GM15510 (cell line): ENCODE measurements around the gene TIRAP.
A peak's percentile ranks its signal among the peaks of the same experiment; 100 is the strongest.

ENCODE experiments used
- POLR2A ChIP-seq: IDR thresholded peaks from 3 replicates; pipeline ENCODE4 v1.6.1; 2011; ENCODE audit warnings: borderline replicate concordance; ENCODE audit not compliant: insufficient read length; ENCODE audit errors: extremely low read depth

The TIRAP gene

DNA sequence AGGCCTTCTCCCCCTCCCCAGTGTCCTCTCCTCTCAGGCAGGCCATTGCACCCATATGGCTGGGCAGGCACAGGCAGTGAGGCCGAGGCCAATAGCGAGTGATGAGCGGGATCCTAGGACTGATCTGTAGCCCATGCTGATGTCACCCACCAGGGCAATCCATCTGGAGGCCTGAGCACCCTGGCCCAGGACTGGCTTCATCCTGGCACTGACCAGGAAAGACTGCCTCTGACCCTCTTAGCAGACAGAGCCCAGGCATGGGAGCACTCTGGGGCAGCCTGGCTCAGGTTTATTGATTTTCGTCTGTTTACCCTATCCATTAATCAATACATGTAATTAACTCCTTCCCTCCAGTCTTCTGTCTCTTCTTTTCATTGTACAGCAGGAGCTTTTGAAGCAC lies 5.1 kb upstream of the TIRAP start:
- TF ChIP-seq POLR2A, result no peak

DNA sequence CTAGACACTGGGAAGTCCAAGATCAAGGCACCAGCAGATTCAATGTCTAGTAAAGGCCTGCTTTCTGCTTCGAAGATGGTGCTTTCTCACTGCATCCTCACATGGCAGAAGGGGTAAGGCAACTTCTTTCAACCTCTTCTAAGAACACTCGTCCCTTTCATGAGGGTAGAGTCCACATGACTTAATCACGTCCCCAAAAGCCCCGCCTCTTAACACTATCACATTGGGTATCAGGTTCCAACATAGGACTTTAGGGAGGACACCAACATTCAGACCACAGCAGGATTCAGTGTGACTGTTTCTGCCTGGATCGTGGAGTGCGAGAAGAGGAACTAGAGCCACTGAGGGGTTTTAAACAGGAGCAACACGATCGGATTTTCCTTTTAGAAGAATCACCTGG lies 3.7 kb upstream of the TIRAP start:
- TF ChIP-seq POLR2A, result no peak

DNA sequence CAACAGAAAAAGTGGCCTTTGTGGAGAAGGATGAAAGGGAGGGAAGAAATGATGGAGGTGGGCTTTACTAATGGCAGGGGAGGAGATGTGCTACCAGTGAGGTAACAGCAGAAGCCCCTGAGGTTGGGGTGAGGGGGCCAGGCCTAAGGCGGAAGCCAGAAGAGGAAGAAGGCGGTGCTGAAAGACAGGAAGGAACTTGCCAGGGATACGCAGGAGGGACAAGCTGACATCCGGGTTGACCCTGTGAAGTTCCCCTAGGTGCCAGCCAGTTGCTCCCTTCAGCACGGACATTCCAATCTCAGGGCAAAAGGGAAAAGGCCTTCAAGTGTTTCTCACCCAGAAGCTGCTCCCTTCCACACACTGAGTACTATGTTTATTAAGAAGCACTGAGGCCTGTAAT lies 2.3 kb upstream of the TIRAP start:
- TF ChIP-seq POLR2A, result no peak

DNA sequence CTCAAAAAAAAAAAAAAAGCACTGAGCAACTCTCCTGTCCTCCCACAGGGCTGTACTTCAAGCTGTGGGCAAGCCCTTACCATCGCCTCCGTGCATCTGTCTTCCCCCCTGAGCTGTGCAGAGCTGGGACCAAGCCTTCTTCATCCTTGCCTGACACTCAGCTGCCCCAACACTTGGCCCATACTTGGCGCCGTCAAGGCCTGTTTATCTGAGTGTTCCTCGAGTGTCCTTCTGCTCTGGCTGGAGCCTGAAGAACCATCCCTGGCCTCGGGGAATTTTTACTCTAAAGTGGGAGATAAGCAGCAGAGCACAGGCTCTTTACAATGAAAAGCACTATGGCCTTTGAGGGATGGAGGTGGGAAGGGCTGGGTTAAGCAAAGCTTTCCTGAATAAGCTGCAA lies 1.6 kb upstream of the TIRAP start:
- no peak for TF ChIP-seq POLR2A

DNA sequence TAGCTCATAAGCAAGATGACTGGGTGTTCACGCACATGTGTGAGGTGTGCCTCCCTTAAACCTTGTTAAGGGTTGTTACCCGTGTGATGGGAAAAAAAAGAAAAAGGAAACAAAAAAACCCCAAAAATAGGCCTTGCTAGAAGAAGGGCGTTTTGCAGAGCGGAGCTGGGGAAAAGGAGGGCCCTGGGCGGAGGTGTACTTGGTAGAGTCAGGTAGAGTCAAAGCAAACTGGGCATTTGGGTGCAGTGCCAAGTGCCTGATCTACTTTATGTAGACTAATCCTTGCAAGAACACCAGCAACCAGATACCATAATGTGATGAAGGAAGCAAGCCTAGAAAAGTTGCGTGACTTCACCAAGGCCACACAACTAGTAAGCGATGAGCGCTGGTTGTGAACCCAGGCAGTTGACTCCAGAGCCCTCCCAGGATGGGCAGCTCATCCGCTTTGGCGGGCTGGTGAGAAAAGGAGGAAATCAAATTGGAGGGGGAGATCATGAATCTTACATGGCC lies 1.2 kb upstream of the TIRAP start:
- no peak for TF ChIP-seq POLR2A

DNA sequence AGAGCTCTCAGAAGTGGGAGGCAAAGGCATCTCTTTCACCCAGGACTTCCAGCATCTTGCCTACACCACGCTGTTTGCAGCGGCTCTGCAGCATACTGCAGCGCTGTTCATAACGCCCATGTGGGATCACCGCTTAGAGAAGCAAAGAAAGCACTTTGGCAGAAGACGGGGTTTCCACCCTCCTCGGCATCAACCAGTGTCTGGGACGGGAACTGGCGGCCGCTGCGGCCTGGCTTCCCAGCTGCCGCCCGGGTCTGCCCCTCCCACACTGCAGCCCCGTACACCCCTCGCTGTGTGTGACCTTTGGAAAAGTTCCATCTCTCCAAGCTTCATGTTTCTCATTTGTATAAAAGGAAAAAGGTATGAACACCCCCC lies 545 bp upstream of the TIRAP start:
- TF ChIP-seq POLR2A, result no peak

DNA sequence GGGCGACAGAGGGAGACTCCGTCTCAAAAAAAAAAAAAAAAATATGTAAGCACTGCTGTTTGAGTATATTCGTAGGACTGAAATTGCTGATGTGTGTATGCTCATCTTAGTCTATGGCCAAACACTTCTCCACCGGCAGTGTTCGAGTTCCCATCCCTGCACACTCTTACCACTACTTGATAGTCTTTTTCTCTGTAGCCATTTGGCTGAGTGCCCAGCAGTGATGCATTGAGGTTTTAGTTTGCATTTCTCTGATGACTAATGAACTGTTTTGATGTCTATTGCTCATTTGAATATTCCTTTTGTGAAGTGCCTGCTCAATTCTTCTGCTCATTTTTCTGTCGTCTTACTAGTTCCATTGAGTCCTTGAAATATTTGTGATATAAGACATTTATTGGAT lies 1.9 kb downstream of the TIRAP start:
- TF ChIP-seq POLR2A, result no peak

DNA sequence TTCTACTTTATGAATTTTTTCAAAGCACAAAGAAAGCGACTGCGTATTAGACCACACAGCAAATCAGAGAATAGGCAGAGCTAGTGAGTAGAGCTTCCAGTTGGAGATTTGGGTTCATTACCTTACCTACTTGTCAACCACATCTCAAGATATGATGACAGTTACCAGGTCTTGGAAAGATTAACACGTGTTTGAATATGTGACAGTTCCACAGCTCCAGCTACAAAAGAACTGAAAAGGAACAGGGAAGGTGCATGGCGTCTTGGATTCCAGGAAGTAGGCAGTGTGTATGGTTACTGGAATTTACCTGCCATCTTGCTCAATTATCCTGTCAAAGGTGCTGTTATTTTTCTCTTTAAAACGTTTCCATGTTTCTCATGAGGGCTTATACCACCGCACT lies 5.3 kb downstream of the TIRAP start:
- TF ChIP-seq POLR2A, result no peak

DNA sequence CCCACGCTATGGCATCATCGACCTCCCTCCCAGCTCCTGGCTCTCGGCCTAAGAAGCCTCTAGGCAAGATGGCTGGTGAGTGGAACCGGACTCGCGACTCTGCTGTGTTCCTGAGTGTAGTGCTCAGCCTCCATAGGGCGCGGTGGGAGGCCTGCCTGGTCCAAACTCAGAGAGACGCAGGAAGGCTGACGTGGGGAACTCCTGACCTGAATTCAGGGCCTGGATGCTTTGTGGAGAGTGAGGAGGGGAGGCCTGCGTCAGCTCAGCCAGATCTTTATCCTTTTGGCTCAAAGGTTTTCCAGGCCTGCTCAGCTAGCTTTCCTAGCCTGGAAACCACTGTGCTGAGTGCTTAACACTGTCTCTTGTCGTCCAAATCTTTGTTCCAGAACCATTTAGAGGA lies 8.0 kb downstream of the TIRAP start:
- TF ChIP-seq POLR2A, result no peak

DNA sequence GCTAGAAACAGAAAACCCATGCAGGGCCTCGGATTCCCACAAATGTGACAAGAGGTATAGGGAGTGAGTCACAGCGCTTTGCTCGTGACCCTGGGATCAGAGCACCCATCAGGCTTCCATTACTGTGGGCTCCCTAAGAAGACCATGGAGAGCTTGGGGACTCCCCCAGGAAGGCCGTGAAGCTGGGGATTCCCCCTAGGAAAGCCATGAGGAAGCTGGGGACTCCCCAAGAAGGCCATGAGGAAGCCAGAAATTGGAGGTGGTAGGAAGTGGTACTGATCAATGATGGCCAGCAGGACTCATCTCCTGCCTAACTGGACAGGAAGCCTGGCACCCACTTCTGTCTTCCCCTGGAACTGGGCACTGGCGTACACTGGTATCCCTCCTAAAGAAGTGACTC lies 10.8 kb downstream of the TIRAP start:
- TF ChIP-seq POLR2A, result no peak

DNA sequence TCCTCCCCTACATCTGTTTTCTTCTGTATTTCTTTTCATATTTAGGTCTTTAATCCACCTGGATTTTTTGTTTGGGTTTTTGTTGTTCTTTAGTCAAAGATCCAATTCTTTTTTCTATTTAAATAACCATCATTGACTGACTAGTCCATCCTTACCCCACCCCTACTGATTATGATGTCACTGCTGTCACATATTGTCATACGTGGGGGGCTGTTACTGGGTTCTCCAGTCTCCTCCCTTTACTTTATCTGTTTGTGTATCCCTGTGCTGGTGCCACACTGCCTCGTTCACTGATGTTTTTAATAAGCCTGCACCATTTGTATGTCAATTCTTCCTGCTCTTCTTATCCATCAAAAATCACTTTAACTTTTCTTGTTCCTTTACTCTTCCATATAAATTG lies 14.1 kb downstream of the TIRAP start:
- no peak for TF ChIP-seq POLR2A

DNA sequence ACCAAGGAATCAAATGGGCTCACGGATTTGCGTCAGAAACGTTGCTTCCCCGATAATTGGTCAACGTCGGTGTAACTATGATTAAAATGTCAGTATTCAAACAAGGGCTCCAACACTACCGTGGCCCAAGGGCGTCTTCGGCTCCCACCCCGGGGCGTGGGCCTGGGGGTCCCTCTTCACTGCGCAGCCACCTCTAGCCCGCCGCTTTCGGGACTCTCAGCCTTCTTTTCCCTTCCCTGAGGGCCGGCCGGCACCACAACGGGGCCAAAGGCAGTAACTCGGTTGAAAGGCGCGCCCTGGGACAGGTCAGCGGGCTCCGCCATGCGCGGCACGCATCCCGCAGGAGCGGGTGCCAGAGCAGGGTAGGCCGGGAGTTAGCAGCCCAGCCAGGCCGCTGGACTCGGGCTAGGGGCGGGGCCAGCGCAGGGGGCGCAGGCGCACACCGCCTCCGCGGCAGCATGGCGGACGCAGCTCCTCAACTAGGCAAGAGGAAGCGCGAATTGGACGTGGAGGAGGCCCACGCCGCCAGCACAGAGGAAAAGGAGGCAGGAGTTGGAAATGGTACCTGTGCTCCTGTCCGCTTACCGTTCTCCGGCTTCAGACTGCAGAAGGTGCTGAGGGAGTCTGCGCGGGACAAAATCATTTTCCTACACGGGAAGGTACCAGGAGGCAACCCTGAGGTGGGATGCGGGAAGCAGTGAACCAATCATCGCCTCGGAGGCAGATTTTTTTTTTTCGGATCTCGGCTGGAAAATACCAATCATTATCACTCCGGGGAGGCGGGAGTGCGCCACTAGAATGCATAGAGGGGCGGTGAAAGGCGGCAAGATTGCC lies 20.9 kb downstream of the TIRAP start, which contains the start of gene DCPS:
TSS of gene DCPS (plus strand) at position 438 of the 834 bp plus-strand sequence. CDS start at position 459, 21 bp downstream.
- TF ChIP-seq POLR2A, result peak; percentile 98

DNA sequence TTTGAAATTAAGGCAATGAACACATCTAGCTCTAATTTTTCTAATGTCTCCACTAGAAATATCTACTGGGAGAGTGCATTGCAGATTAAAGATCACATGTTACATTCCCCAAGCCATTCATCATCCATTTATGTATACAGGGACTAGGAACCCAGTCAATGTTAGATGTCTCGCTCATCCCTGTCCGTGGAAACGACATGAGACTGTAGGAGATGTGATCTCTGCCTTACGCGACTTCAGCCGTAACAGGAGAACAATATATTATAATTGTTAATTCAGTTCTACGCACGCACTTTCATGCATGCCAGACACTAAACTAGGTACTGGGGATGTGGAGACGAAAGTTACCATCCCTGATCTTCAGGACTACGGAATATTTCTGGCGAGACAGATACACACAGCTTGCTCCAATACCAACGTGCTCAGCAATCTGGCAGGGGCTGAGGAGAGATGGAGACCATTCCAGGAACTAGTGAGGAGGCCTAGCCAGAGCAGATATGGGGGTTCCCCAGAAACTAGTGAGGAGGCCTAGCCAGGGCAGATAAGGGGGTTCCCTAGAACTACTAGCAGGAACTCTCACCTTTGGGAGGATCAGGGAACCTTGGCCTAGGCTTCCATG lies 21.7 kb downstream of the TIRAP start:
- TF ChIP-seq POLR2A, result no peak

DNA sequence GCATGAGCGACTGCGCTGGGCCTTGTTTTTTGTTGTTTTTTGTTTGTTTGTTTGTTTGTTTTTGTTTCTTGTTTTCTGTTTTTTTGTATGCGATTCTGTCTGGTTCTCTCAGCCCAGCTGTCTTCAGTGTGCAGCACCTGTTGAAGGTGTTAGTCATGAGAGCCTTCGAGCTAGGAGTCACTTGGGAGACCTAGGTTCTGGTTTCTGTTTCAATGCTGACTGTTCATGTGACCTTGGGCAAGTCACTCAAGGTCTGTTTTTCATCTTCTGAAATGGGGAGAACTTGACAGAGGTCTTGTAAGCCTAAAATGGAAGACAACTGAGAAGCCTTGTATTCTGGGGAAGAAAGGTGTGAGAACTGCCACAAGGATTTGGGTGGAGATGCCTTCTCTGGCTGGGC lies 22.8 kb downstream of the TIRAP start:
- TF ChIP-seq POLR2A, result no peak

DNA sequence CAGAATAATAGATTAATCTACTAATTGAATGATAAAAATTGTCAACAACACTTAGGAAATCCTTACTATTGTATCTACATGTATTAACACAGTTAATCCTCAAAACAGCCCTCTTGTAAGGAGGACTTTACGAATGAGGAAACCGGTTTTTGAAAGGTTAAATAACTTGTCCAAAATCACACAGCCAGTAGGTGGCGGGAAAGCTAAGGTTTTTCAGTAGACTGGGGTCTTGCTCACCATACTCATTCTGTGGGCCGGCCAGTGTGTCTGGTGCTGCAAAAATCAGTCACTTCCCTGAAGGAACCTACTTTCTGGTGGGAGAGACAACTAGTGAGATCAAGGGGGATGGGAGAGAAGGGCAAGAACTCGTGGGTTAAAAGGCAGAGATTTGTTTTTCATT lies 24.8 kb downstream of the TIRAP start:
- no peak for TF ChIP-seq POLR2A

DNA sequence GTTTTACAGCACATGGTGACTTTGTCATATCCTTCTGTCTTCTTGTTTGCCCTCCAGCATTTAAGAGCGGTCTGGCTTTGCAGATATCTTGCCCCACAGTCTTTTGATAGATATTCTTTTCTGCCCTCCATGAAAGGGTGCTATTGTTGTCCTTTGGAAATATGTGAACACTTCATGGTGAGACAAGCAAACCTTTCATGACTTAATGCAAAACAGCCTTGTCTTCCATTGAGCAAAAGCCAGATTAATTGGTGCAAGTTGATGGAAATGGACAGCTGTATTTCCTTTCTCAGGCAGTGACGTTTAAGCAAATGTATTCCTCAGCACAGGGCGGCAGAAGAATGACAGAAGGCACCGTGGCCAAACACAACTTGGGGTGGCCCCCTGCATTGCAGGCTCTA lies 25.4 kb downstream of the TIRAP start:
- TF ChIP-seq POLR2A, result no peak

DNA sequence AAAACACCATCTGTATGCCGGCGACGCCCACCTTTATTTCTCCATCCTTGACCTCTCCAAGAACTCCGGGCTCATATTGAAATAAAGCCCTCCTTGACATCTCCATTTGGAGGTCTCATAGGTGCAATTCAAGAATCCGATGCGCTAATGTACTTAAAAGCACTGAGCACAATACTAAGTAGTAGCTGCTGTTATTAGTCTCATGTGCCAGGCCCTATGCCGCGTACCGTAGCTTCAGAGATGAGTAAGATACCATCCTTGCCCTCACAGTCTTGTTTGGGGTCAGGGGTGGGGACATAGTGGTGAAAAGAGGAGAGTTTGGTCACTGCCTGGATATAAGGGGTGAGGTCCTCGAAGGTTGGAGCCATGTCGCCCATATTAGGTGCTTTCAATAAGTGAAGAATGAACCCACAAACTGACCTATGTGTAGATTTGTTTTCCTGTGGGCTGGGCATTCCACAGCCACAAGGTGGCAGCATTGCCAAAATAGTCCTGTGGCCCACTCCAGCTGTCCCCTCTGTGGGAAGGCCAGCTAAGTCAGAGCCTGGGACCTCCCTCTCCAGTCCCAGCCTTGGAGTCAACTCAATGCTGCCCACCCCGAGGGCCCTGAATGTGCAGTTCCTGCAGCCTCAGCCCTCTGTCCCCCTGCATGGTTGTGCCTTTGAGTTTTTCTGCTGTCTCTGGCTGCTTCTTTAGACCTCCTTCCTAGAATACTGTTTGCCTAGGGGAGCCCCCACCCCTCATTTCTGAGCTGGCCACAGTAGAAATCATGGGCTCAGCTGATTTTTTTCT lies 27.5 kb downstream of the TIRAP start:
- TF ChIP-seq POLR2A, result no peak

DNA sequence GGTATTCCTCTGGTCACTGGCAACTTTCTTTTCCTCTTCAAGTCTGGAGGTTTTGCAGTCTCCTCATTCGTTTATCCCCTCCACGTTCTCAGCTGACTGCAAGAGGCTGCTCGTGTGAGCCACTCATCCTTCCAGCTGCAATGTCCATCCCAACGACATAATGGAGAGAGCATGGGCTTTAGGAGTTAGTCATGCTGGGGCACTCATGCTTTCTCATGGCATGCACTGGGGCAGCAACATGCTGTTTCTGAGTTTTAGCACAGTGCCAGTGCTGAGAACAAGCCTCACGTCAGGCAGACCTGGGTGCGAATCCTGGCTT lies 28.1 kb downstream of the TIRAP start:
- TF ChIP-seq POLR2A, result no peak
